ENCODE data around the gene PLA2G5.

Gene PLA2G5

DNA sequence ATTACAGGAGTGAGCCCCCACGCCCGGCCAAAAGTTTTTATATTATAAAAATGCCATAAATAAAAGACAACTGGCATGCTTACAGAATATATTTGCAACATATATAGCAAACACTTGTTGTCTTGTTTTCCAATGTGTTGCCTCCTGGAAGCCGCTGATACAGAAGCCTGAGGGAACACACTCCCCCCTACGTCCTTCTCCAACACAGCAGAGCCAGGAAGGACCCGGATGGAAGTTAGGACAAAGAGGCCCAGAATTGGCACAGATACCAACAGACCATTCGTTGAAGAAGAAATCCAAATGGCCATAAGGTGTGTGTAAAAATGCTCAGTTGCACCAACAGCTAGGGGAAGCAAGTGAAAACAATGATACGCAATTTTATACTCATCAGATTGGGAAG, 1.3 kb upstream of the PLA2G5 start:
- no peak for DNase-seq (ENCODE audit: low read depth)

DNA sequence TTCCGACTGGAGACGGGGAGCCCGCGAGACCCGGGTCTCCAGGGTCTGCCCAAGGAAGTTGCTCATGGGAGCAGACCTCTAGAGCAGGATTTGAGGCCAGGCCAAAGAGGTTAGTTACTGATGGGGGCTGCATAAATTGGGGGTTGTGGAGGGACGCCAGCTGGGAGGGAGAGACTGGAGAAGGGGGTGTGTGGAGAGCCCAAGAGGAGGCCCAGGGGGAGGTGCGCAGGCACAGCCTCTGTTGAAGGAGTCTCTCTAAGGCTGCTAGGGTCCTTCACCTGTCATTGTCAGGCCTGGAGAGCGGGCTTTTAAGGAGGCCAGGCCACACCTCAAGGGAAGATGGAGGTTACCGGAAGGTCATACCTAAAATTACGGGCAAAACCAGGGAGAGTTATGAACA, 363 bp downstream of the PLA2G5 start:
- no peak for DNase-seq (ENCODE audit: low read depth)

- DNase-seq (ENCODE audit: low read depth) = no peak
These were observed 1.4 kb downstream of the PLA2G5 start for GRCh38 chr1:20071416-20071815.

DNA sequence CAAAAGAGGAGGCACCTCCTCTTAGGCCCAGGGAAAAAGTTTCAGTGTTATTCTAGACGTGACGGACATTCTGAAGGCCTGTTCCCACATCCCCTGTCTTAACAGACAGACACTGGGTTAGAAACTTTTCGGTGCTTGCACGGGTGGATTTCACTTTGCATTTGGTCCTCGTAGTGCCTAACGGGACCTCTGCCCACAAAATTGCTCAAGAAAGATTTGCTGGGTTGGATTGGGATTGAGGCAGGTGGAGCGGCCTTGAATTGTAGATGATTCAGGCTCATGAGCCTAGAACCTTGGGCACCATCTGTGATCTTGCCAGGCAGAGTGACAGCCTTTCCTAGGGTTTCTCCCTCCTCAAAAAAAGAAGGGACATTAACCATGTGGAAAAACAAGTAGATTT, 2.8 kb downstream of the PLA2G5 start:
- no peak for DNase-seq (ENCODE audit: low read depth)

- DNase-seq (ENCODE audit: low read depth) = no peak
These were observed 3.3 kb downstream of the PLA2G5 start for GRCh38 chr1:20073256-20073655.

DNA sequence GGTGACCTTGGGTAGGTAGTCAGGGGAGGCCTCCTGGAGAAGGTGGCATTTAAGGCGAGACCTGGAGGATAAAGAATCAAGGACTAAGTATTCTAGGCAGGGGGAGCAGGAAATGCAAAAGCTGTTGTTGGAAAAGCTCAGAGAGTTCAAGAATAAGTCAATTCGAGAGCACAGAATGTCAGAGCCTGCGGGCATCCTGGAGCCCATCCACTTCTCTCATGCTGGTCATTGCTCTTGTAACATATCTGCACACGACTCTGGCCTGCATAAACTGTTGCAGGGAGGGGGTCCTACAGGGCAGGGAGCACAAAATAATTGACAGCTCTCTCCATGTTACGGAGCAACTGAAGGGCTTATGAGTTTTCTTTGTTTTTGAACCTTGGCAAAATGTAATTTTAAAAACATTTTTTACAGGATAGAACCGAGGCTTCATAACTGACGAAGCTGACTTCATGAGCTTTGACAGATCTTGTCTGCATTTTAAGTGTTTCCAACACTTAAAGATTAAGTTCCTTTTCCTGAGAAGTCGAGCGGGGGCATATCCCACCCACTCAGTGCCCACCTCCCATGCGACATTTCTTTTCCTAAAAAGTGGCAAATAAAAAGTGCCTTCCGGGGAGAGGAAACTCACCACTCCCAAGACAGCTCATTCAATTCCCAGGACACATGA, 4.2 kb downstream of the PLA2G5 start:
- no peak for DNase-seq (ENCODE audit: low read depth)

GRCh38 chr1:20074725-20075171, 4.8 kb downstream of the PLA2G5 start:
- no peak for DNase-seq (ENCODE audit: low read depth)

- no peak for DNase-seq (ENCODE audit: low read depth)
These were observed 5.4 kb downstream of the PLA2G5 start for GRCh38 chr1:20075345-20075744.

GRCh38 chr1:20076223-20076622, 6.2 kb downstream of the PLA2G5 start:
- DNase-seq (ENCODE audit: low read depth) = no peak

DNA sequence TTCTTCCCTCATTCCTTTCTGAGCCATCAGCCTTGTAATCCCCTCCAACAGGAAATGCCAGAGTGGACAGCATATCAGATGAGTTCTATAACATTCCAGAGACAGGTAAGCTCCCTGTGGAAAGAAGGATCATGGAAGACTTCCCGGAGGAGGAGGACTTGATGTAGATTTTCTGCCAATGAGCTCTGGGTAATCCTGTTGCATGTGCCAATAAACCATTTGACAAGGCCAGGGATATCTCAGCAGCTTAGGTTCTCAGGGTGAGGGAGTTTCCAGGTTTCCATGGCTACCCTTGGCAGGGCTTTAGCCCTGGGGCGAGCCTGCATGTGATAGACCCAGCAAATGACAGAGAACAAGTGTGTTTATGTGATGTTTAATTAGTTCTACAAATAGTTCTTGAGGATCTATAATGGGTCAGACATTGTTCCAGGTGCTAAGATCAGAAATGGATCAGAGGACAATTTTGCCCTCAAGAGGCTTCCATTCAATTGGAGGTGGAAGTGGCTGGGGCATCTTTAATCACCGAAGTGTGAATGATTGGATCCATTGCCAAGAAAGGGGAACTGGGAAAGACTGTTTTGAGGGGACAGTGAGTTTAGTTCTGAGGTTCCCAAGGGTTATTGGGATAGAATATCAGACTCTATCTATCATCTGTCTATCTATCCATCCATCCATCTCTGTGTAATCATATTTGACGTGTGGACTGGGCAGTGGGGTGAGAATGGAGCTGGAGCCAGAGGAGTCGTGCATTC, 6.9 kb downstream of the PLA2G5 start:
- no peak for DNase-seq (ENCODE audit: low read depth)

GRCh38 chr1:20078171-20078651, 8.2 kb downstream of the PLA2G5 start:
- no peak for DNase-seq (ENCODE audit: low read depth)

- no peak for DNase-seq (ENCODE audit: low read depth)
These were observed 8.7 kb downstream of the PLA2G5 start for GRCh38 chr1:20078711-20079110.

DNA sequence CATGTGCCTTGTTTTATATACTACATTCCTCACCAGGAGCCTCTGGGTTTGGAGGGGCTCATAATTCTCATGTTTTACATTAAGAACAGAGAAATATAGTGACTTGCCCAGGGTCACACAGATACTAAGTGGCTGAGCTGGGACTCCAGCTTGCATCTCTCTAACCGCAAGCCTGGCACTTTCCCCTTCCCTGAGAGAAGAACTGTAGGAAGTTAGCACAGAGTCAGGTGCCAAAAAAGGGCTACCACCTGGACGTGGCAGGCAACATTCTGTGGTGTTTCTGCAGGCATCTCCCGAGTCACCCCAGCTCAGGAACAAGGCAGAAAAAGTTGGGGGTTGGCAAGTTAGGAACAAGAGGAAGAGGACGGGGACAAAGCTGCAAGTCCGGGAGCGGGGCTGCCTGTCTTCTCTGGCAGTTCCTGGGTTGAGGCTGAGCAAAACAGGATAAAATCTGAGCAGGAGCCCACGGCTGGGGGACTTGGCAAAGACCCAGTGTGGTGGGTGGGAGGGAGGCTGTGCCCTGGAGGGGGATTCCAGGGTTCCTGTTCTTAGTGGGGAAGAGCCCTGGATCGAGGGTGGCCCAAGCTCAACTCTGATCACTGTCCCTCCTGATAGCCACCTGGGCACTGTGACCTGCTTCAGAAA, 9.8 kb downstream of the PLA2G5 start:
- no peak for DNase-seq (ENCODE audit: low read depth)

DNA sequence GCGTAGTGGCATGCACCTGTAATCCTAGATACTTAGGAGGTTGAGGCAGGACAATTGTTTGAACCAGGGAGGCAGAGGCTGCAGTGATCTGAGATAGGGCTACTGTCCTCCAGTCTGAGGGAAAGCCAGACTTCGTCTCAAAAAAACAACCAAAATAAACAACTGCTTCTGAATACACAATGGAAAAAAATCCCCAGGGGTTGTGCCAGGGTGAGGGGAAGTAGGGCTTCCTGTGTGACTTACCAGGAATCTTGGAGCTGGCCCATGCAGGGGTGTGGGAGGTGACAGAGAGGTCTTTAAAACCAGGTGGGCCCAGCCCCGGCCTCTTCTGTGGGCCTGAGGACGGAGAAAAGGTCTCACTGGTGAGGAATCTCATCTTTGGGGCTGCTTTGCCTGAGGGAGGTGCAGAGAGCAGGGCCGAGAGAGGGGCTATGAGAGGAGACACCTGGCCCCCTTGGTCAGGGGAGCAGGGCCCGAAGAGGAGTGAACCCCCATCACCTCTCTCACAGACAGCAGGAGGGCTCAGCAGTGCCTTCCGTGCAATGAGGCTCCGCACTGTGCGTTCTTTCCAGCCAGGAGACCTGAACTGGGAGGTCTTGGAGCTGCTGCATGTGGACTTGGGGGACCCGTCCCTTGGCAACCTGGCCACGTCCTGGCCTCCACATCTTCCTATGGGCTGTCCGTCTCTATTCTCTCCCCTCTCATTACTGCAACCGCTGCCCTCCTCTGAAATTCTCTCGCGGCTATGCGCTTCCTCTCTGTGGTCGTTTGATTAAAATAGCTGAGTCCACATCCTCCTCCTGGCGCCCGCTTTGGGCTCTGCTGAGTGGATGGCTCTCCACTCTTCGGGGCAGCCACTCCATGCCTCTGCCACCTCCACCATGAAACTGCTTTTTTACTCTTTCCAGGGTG, 10.7 kb downstream of the PLA2G5 start:
- no peak for DNase-seq (ENCODE audit: low read depth)

DNA sequence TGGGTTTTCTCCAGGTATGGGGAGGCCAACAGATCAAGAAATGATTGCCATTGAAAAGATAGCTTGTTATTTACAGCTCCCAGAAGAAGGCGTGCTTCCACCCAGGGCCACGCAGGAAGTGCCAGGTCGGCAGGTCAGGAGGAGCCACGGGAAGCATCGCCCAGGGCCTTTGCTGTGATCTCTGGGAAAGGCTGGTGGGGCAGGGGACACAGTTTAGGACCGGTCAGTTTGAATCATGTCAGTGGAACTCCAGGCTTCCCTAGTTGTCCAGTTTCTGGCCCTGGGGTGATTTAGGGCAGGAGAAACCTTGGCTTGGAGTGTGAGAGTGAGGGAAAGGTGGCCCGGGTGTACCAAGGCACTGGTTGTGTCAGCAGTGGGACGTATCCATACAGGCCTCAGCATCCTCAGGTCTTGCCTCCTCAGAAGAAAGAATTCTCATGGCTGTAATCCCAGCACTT, 11.4 kb downstream of the PLA2G5 start:
- DNase-seq (ENCODE audit: low read depth) = no peak

GRCh38 chr1:20082772-20083171, 12.8 kb downstream of the PLA2G5 start:
- DNase-seq (ENCODE audit: low read depth) = no peak

DNA sequence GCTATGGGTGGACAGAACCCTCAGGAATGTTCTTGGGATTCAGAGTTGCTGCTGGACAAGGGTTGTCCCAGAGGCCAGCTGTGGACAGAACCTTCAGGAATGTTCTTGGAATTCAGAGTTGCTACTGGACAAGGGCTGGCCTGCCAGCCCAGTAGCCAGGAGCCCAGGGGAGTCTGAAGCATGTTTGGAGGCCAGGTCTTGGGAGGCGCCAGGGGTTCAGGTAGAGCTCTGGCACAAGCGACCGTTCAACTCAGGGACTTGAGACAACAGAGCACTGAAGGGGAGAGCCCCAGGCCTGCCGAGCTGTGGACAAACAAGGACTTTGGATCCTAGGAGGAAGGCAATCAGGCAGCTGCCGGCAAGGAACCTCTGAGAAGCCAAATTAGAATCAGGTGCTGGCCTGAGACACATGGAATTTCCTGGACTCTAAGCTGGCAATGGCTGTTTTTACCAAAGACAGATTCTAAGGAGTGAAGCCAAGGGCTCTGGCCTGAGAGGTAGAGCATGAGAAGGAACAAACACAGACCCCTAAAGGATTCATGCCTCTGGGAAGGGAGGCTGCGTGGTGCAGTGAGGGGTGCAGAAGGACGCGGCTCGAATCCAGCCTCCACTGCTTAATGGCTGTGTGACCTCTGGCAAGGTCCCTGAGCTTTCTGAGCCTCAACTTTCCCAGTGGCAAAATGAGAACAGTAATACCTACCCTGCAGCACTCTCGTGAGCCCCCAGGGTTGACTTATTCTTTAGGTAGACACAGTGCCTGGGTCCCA, 13.4 kb downstream of the PLA2G5 start:
- DNase-seq (ENCODE audit: low read depth) = no peak

DNA sequence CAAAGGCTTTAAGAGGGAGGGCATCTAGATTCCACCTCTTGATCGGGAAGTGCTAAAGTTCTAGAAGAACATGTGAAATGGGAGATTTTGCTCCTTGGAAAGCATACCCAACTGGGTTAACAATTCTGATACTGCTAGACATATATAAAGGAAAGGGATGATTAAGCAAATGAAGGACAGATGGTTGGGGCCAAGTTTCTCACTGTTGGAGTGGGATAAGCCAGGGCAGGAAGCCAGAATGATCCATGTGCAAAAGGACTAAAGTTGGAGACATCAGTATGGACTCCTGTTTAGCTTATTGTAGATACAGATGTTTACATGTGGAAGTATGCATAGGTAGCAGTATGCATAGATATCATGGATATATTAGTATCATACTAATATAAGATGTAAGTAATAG, 16.8 kb downstream of the PLA2G5 start:
- DNase-seq (ENCODE audit: low read depth) = no peak

GRCh38 chr1:20087668-20088067, 17.7 kb downstream of the PLA2G5 start:
- no peak for DNase-seq (ENCODE audit: low read depth)

DNA sequence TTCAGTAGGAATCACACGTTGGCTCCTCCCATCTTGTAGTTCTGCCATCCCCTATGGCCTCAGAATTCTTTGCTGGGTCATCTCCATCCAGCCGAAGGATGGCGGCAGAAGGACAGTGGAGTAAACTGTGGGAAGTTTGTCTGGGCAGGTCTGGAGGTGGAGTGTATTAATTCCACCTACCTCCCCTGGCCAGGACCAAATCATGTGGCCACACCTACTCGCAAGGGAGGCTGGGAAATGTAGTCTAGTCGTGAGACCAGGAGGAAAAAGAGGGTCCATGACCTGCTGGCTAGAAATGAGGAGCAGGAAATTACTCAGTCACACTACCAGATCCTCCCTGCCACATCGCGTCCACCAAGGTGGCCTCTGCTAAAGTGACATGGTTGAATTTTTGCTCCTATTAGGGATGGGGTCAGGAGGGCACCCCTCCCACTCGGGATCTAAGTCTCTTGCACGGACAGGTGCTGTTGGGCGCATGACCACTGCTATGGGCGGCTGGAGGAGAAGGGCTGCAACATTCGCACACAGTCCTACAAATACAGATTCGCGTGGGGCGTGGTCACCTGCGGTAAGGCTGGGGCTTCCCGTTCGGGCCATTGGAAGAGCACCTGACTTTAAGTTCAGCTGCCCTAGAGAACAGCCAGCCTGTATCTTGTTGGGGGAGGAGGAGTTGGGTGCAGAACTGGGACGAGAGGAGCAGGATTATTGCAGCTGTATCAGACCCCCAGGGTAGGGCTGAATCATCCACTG, 19.5 kb downstream of the PLA2G5 start:
- DNase-seq (ENCODE audit: low read depth) = no peak

Measured in stimulated activated CD8-positive, alpha-beta memory T cell treated with anti-CD3 and anti-CD28 coated beads, Interleukin-7, amount 100 ng/mL, for 24 hours (primary cell).